A172 (cell line): Measurements from ENCODE around the gene GAGE12H. TPM values are rescaled to one million over a fixed set of nuclear protein-coding genes. Genes with fewer than 3 reads are reported as not detected.
"Not testable (repeated sequence)": the region's sequence is repeated elsewhere in the genome, so short reads cannot be mapped to it uniquely, and the experiment has no call there.

Experiments
- DNase-seq: peaks from one replicate; pipeline ENCODE4 v3.0.0-alpha.2; 2015; ENCODE audit warnings: low spot score
- total RNA-seq: library from RNA; depleted of rRNA; stranded (reverse); fragments of >200 nt; shearing (Covaris generic); gene quantifications from 2 replicates; pipeline ENCODE4 v1.2.3, GENCODE V29; 2014; rRNA removed

GAGE12H gene
- not detected in 2 replicates for total RNA-seq

- DNase-seq = not testable (repeated sequence)
Measured at GRCh38 chrX:49579649-49580048, at the start of gene GAGE12H. Gene GAGE12H, plus strand, starts transcription at chrX:49579949. Its CDS starts 1,155 bp downstream, at chrX:49581104.

- DNase-seq = not testable (repeated sequence)
Measured at GRCh38 chrX:49531877-49532276, 47.9 kb upstream of the GAGE12H start, which contains the start of gene GAGE12C. Gene GAGE12C, plus strand, starts transcription at chrX:49532177. Its CDS starts 1,155 bp downstream, at chrX:49533332.

- not testable (repeated sequence) for DNase-seq
Measured at GRCh38 chrX:49541433-49541832, 38.3 kb upstream of the GAGE12H start, which contains the start of gene GAGE12D. Gene GAGE12D, plus strand, starts transcription at chrX:49541733. Its CDS starts 1,155 bp downstream, at chrX:49542888.

GRCh38 chrX:49550989-49551388 is 28.8 kb upstream of the GAGE12H start, which contains the start of gene GAGE12E:
Gene GAGE12E, plus strand, starts transcription at chrX:49551289. Its CDS starts 1,155 bp downstream, at chrX:49552444.
- DNase-seq = not testable (repeated sequence)

GRCh38 chrX:49560542-49560941 is 19.2 kb upstream of the GAGE12H start, which contains the start of gene GAGE12F:
Gene GAGE12F, plus strand, starts transcription at chrX:49560842. Its CDS starts 1,155 bp downstream, at chrX:49561997.
- DNase-seq = not testable (repeated sequence)

GRCh38 chrX:49568728-49569127 is 11.0 kb upstream of the GAGE12H start:
- not testable (repeated sequence) for DNase-seq

GRCh38 chrX:49569152-49569551 is 10.6 kb upstream of the GAGE12H start:
- not testable (repeated sequence) for DNase-seq

- DNase-seq = not testable (repeated sequence)
Measured at GRCh38 chrX:49570100-49570499, 9.6 kb upstream of the GAGE12H start, which contains the start of gene GAGE12G. Gene GAGE12G, plus strand, starts transcription at chrX:49570400. Its CDS starts 1,155 bp downstream, at chrX:49571555.

- not testable (repeated sequence) for DNase-seq
Measured at GRCh38 chrX:49589196-49589595, 9.4 kb downstream of the GAGE12H start, which contains the start of gene GAGE2A. Gene GAGE2A, plus strand, starts transcription at chrX:49589496. Its CDS starts 1,155 bp downstream, at chrX:49590651.

GRCh38 chrX:49589769-49590478 is 10.2 kb downstream of the GAGE12H start:
- DNase-seq = not testable (repeated sequence)

GRCh38 chrX:49590488-49590887 is 10.7 kb downstream of the GAGE12H start:
- DNase-seq = not testable (repeated sequence)

- not testable (repeated sequence) for DNase-seq
Measured at GRCh38 chrX:49598720-49599119, 19.0 kb downstream of the GAGE12H start, which contains the start of gene GAGE1. Gene GAGE1, plus strand, starts transcription at chrX:49599020. Its CDS starts 1,155 bp downstream, at chrX:49600175.

GRCh38 chrX:49610718-49611310 is 31.1 kb downstream of the GAGE12H start:
- no peak for DNase-seq

GRCh38 chrX:49618574-49618973 is 38.8 kb downstream of the GAGE12H start:
- no peak for DNase-seq

- peak; percentile 4 for DNase-seq
Measured at GRCh38 chrX:49627086-49627777, 47.5 kb downstream of the GAGE12H start.

Other genes starting within 250 kb of the GAGE12H start
- gene GAGE13, start 248.4 kb upstream of the GAGE12H start, total RNA-seq = 6.7 TPM in 1 of 2 replicates, not detected in the other
- not detected in 2 replicates for gene GAGE12C, start 47.8 kb upstream of the GAGE12H start, total RNA-seq
- not detected in 2 replicates for gene GAGE12D, start 38.2 kb upstream of the GAGE12H start, total RNA-seq
- not detected in 2 replicates for gene GAGE12E, start 28.7 kb upstream of the GAGE12H start, total RNA-seq
- gene GAGE12F, start 19.1 kb upstream of the GAGE12H start, total RNA-seq = 0.71 and 1.1 TPM in 2 replicates
- gene GAGE12G, start 9.5 kb upstream of the GAGE12H start, total RNA-seq = not detected in 2 replicates
- gene GAGE2A, start 9.5 kb downstream of the GAGE12H start, total RNA-seq = 2.9 and 16.7 TPM in 2 replicates
- 2.7 and 15.5 TPM in 2 replicates for gene GAGE1, start 19.1 kb downstream of the GAGE12H start, total RNA-seq
- 1.1 TPM in 1 of 2 replicates, not detected in the other for gene PAGE1, start 116.0 kb downstream of the GAGE12H start, total RNA-seq
- not detected in 2 replicates for gene PAGE4, start 249.4 kb downstream of the GAGE12H start, total RNA-seq